DOHH2 (cell line): Measurements from ENCODE around the gene RAC2.

ENCODE experiments used
- H3F3A ChIP-seq: fragments of 200-600 bp; sonication (generic), shearing (Covaris generic); 2 replicates; pipeline ENCODE4 v1.6.0; 2016; ENCODE audit warnings: antibody characterized with exemption, mild to moderate bottlenecking; ENCODE audit not compliant: control insufficient read depth, insufficient read depth
- H3K27ac ChIP-seq: fragments of 200-600 bp; sonication (generic); 2 replicates; pipeline ENCODE4 v1.5.1; 2014; ENCODE audit warnings: low read depth, mild to moderate bottlenecking, low read length, moderate library complexity
- H3K27me3 ChIP-seq: fragments of 200-600 bp; sonication (generic); 2 replicates; pipeline ENCODE4 v1.6.1; 2014; ENCODE audit warnings: mild to moderate bottlenecking, low read length, mixed read lengths; ENCODE audit not compliant: control insufficient read depth
- H3K36me3 ChIP-seq: fragments of 200-600 bp; sonication (generic); 2 replicates; pipeline ENCODE4 v1.6.1; 2014; ENCODE audit warnings: mild to moderate bottlenecking, low read length, moderate library complexity, mixed read lengths; ENCODE audit not compliant: control insufficient read depth
- H3K4me1 ChIP-seq: fragments of 200-600 bp; sonication (generic); 2 replicates; pipeline ENCODE4 v1.6.1; 2014; ENCODE audit warnings: mild to moderate bottlenecking, low read length, mixed read lengths; ENCODE audit not compliant: control insufficient read depth
- H3K4me2 ChIP-seq: fragments of 200-600 bp; sonication (generic); 2 replicates; pipeline ENCODE4 v1.6.0; 2014; ENCODE audit warnings: mild to moderate bottlenecking, low read length, moderate library complexity
- H3K4me3 ChIP-seq: fragments of 200-600 bp; sonication (generic); 2 replicates; pipeline ENCODE4 v1.5.1; 2014; ENCODE audit warnings: mild to moderate bottlenecking, low read length, mixed read lengths
- H3K79me2 ChIP-seq: fragments of 200-600 bp; sonication (generic); 2 replicates; pipeline ENCODE4 v1.6.1; 2014; ENCODE audit warnings: mild to moderate bottlenecking, low read length, mixed read lengths; ENCODE audit not compliant: control insufficient read depth
- H3K9me2 ChIP-seq: fragments of 200-600 bp; sonication (generic); replicated peaks from 2 replicates; pipeline ENCODE4 v1.6.1; 2014; ENCODE audit warnings: mild to moderate bottlenecking, low read length, mixed read lengths; ENCODE audit not compliant: control insufficient read depth
- H3K9me3 ChIP-seq: fragments of 200-600 bp; sonication (generic); 2 replicates; pipeline ENCODE4 v1.6.1; 2014; ENCODE audit warnings: antibody characterized with exemption, low read length, mixed read lengths; ENCODE audit not compliant: control insufficient read depth, insufficient read depth
- H4K20me1 ChIP-seq: fragments of 200-600 bp; sonication (generic); 2 replicates; pipeline ENCODE4 v1.6.0; 2014; ENCODE audit warnings: low read depth, mild to moderate bottlenecking, antibody characterized with exemption, low read length, moderate library complexity; ENCODE audit not compliant: control insufficient read depth, insufficient read depth
- EZH2phosphoT487 ChIP-seq: fragments of 200-600 bp; sonication (generic); IDR thresholded peaks from 2 replicates; pipeline ENCODE4 v1.6.1; 2017; ENCODE audit warnings: borderline replicate concordance, mild to moderate bottlenecking, antibody characterized with exemption, low read length, moderate library complexity, mixed read lengths
- TF ChIP-seq, protein P1 (sequence below): fragments of 200-600 bp; sonication (generic); IDR thresholded peaks from one replicate; pipeline ENCODE4 v1.5.1; 2014; ENCODE audit warnings: antibody characterized with exemption, mild to moderate bottlenecking, low read depth, low read length; ENCODE audit not compliant: poor library complexity, severe bottlenecking

The RAC2 gene

DNA sequence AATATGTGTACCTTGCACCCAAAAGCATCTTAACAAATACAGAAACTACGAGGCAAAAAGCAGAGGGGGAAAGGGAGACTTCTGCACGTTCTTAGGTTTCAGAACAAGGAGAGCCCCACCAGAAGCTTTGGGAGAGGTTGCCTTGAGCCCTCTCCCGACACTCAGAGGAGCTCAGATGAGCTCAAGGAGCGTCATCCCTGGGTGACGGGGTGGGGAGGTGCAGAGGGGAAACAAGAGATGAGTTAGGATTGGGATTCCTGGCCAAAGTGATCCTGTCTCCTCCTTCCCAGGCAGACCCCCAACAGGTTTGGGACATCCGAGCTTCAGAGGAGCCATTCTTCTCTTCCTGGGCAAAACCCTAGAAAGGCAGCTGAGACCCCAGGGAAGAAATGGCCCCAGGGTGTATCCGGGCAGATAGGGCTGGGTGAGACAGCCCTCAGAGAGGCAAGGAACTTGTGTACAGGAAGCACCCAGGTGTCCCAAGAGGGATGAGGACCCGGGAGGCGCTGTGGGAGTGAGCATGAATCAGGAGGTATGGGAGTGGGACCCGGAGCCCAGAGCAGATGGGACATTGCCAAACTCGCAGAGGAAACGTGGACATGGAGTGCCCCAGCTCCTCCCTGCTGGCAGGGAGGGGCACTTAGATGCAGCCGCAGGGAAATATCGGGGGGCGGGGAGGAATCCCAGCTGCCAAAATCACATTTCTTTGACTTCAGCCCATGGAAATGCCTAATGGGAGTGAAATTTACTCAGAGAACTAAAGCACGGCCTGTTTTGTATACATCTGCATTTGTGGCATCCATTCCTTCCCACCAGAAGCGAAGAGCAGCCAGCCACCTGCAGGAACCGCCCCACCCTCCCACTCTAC lies 68.4 kb downstream of the RAC2 start:
- Histone ChIP-seq H3K9me2 (no peaks in the 10 kb centered on the region), H3K27me3 (peaks cover 39% of the 10 kb centered on the region), H3K79me2 (no peaks in the 10 kb centered on the region), H3K36me3 (no peaks in the 10 kb centered on the region), H3K4me3 (no peak overlapping the region), H3K4me1 (no peaks in the 10 kb centered on the region), H3K4me2 (no peak overlapping the region), H4K20me1 (no peaks in the 10 kb centered on the region; the same call in 1 of the 2 replicates), H3F3A (no peaks in the 10 kb centered on the region), H3K27ac (no peak overlapping the region), H3K9me3 (no peaks in the 10 kb centered on the region)
- no peak for TF ChIP-seq EZH2phosphoT487
- TF ChIP-seq, protein P1, sequence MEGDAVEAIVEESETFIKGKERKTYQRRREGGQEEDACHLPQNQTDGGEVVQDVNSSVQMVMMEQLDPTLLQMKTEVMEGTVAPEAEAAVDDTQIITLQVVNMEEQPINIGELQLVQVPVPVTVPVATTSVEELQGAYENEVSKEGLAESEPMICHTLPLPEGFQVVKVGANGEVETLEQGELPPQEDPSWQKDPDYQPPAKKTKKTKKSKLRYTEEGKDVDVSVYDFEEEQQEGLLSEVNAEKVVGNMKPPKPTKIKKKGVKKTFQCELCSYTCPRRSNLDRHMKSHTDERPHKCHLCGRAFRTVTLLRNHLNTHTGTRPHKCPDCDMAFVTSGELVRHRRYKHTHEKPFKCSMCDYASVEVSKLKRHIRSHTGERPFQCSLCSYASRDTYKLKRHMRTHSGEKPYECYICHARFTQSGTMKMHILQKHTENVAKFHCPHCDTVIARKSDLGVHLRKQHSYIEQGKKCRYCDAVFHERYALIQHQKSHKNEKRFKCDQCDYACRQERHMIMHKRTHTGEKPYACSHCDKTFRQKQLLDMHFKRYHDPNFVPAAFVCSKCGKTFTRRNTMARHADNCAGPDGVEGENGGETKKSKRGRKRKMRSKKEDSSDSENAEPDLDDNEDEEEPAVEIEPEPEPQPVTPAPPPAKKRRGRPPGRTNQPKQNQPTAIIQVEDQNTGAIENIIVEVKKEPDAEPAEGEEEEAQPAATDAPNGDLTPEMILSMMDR, result no peak
